Omental fat pad (tissue), 4 donors: ENCODE results near the gene STK35. TPM values are rescaled to one million over a fixed set of nuclear protein-coding genes. Genes with fewer than 3 reads are reported as not detected.

Experiments
- ATAC-seq: fragments of 150-250 bp; one replicate; pipeline ENCODE4 v1.9.1; 2016; ENCODE audit warnings: mild to moderate bottlenecking, moderate library complexity; ENCODE audit not compliant: low FRiP score
- DNase-seq: peaks from one replicate; pipeline ENCODE4 v3.0.0-alpha.2; 2019; ENCODE audit warnings: low spot score
- total RNA-seq, 4 donors: library from RNA; depleted of rRNA; stranded (reverse); fragments of >200 nt; gene quantifications; one replicate each; pipeline ENCODE4 v1.1.0, GENCODE V29; 2016
- TF ChIP-seq, protein P1 (sequence below), 3 donors: fragments of 450-650 bp; IDR thresholded peaks; one replicate each; pipeline ENCODE4 v1.5.1; 2016 to 2017; ENCODE audit warnings: antibody characterized with exemption in 3 of 3, mild to moderate bottlenecking in 3 of 3, moderate library complexity in 2 of 3

STK35 gene
- total RNA-seq: 10 to 100 TPM; 21.6 to 30.0 (median 24.7) TPM

DNA sequence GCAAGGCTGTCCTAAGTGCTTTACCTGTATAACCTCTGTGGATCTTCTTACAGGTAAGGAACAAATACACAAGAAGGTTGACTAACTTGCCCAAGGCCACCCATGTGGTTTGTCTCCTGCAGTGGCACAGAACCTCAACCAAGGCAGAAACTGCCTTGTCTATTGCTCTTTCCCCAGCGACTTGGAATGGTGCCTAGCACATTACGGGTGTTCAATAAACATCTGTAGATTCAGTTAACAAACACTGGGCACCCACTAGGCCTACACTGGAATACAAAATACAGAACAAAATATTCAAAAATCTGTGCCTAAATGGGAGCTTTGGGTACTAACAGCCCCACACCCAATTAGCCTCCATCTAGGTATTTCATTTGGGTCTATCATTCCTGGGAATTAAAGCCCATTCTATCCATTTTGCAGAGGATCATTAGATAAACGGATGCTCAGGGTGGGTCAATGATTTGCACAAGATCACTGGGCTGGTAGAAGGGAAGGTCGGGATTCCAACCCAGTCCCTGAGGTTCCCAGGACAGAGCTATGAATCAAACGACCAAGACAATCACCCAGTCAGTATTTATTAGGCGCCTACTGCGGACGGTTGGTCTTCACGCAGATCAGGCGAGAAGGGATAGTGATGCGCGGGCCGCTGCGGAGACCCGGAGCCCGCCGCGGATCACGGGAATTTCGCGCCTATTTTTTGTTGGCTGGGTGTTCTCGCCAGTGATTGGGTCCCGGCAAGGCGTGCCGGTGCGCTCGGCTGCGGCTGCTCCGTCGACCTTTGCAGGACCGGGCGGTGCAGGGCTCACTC is at the start of gene STK35:
Gene STK35, plus strand, starts transcription at position 771 of the 808 bp plus-strand sequence. CDS start 55 bp downstream, outside the sequence.
- TF ChIP-seq, protein P1, sequence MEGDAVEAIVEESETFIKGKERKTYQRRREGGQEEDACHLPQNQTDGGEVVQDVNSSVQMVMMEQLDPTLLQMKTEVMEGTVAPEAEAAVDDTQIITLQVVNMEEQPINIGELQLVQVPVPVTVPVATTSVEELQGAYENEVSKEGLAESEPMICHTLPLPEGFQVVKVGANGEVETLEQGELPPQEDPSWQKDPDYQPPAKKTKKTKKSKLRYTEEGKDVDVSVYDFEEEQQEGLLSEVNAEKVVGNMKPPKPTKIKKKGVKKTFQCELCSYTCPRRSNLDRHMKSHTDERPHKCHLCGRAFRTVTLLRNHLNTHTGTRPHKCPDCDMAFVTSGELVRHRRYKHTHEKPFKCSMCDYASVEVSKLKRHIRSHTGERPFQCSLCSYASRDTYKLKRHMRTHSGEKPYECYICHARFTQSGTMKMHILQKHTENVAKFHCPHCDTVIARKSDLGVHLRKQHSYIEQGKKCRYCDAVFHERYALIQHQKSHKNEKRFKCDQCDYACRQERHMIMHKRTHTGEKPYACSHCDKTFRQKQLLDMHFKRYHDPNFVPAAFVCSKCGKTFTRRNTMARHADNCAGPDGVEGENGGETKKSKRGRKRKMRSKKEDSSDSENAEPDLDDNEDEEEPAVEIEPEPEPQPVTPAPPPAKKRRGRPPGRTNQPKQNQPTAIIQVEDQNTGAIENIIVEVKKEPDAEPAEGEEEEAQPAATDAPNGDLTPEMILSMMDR (IDR thresholded peaks at IDR 0.05): no peak
- peak; percentile 69 for ATAC-seq
- no peak for DNase-seq

DNA sequence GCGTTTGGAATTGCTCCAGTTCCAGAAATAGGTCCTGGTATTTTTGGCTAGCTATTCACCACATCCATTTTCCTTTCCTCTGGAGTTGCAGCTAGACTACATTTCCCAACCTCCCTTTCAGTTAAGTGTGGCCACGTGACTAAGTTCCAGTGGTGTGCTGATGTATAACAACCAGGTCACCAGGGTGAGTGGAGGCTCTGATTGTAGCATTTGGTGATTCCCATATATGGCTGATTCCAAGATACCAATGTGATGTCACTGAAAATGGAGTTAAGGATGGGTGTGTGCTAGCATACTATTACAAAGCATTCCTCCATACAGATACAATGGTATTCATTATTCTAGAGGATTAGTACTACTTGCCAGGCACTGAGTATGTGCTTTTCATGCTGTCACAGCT is 49.7 kb upstream of the STK35 start:
- TF ChIP-seq, protein P1 (IDR thresholded peaks at IDR 0.05): no peak
- ATAC-seq: no peak
- DNase-seq: no peak

DNA sequence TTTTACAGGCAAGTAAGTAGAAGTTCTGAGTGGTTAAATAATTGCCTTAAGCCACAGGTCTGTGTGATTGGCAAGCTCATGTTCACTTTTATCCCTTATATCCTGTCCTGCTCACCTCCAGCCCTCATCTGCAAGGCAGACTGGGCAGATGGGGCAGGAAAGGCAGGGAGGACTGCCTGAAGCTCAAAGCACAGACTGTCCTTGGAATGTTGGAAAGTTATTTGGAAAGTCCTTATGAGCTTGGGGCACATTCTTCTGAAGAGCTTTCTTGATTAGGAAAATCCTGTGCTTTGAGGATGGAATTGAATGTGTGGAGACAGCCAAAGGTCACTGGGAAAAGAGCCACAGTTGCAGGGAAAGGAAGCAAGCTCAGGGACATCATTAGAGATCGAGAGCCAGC is 48.9 kb upstream of the STK35 start:
- TF ChIP-seq, protein P1 (IDR thresholded peaks at IDR 0.05): no peak
- ATAC-seq: no peak
- DNase-seq: no peak

DNA sequence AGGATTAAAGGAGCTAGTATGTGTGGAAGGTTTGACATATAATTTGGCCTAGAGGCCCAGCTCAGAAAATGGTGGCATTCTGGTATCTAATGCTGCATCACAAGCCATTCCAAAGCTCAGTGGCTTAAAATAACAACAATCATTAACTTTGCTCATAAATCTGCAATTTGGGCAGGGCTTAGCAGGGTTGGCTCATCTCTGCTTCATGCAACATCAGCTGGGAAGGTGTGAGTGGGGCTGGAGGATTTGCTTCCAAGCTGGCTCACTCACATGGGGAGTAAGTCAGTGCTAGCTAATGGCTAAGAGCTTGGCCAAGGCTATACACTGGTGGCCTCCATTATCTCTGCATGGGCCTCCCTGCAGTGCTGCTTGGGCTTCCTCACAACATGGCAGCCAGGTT is 48.0 kb upstream of the STK35 start:
- no peak for DNase-seq
- TF ChIP-seq, protein P1 (IDR thresholded peaks at IDR 0.05): no peak
- ATAC-seq: no peak

DNA sequence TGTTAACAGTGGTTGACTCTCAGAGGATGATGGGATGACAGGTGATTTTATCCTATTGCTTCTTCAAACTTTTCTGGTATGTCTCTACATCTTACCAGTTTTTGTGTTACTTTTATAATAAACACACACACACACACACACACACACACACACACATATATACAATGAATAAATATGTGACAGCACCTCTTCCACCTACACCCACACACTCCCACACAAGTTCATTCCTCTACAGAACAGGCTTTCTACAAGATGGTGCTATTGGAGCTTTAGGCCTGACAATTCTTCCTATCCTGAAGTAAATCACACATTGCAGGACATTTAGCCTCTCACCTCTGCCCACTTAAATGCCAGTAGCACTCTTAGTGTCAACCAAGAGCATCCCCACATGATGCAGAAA is 46.7 kb upstream of the STK35 start:
- ATAC-seq: no peak
- no peak for DNase-seq
- TF ChIP-seq, protein P1 (IDR thresholded peaks at IDR 0.05): no peak

DNA sequence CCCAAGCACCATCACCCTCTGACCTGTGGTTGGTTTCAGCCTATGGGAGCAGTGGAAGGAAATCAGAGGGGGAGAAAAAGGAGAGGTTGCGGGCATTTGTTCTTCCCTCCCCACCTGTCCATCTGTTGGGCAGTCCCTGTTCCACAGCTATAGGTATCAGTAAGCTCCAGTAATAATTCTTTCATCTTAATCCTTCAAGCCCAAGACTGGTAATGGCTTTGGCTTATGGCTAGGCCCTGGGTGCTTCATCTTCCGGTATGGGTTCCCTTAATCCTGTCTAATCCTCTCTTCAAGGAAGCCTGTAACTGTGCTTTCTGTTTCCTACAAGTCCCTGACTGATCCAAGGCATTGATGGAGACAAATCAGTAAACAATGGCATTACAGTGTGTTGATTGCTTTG is 42.2 kb upstream of the STK35 start:
- DNase-seq: no peak
- TF ChIP-seq, protein P1 (IDR thresholded peaks at IDR 0.05): no peak
- no peak for ATAC-seq

DNA sequence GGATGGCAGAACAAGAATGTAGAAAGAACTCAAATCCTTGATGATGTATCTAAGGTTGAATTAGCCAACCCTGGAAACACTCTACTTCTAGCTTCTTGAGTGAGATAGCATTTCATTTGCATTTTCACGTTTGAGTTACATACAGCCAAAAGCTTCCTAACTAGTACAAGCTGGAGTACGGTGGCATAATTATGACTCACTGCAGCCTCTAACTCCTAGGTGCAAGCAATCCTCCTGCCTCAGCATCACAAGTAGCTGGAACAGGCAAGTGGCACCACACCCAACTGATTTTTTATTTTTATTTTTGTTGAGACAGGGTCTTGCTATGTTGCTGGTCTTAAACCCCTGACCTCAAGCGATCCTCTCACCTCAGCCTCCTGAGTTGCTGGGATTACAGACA is 36.5 kb upstream of the STK35 start:
- DNase-seq (no peak), ATAC-seq (no peak)
- TF ChIP-seq, protein P1 (IDR thresholded peaks at IDR 0.05): no peak
